Vagina (tissue), 2 donors: ENCODE measurements around the gene MAFG. TPM values are rescaled to one million over a fixed set of nuclear protein-coding genes. Genes with fewer than 3 reads are reported as not detected.

Experiments
- DNase-seq, 2 donors: peaks; one replicate each; pipeline ENCODE4 v3.0.0-alpha.2; 2017; ENCODE audit errors: extremely low spot score in 2 of 2
- H3K27ac ChIP-seq: fragments of 200-600 bp; sonication (generic); one replicate; pipeline ENCODE4 v1.5.1; 2019
- H3K27me3 ChIP-seq: fragments of 200-600 bp; sonication (generic); one replicate; pipeline ENCODE4 v1.5.1; 2019
- H3K36me3 ChIP-seq, 2 donors: fragments of 200-600 bp; sonication (generic); one replicate each; pipeline ENCODE4 v1.5.1; 2017 to 2019
- H3K4me1 ChIP-seq: fragments of 200-600 bp; sonication (generic); one replicate; pipeline ENCODE4 v1.5.1; 2019
- H3K4me3 ChIP-seq, 2 donors: fragments of 200-600 bp; sonication (generic); 1 replicate in 1 of 2; 2 replicates in 1 of 2; pipeline ENCODE4 v1.5.1; 2016 to 2019
- H3K9me3 ChIP-seq: fragments of 200-600 bp; sonication (generic); one replicate; pipeline ENCODE4 v1.5.1; 2019
- POLR2A ChIP-seq, 2 donors: fragments of 450-650 bp; IDR thresholded peaks; one replicate each; pipeline ENCODE4 v1.6.1; 2017; ENCODE audit warnings: antibody characterized with exemption in 2 of 2, mild to moderate bottlenecking in 2 of 2, moderate library complexity in 2 of 2
- POLR2AphosphoS5 ChIP-seq, 2 donors: sonication (generic); formaldehyde crosslinking; IDR thresholded peaks; one replicate each; pipeline ENCODE4 v1.9.0; 2017; ENCODE audit warnings: antibody characterized with exemption in 2 of 2, mild to moderate bottlenecking in 2 of 2, low read depth in 1 of 2; ENCODE audit not compliant: insufficient read depth in 1 of 2
- intact Hi-C: fragments of 100-400 bp; cut with DNase I; formaldehyde crosslinking; loops from one replicate; pipeline ENCODE4 v1.15.1; 2023
- total RNA-seq: library from RNA; depleted of rRNA; stranded (reverse); fragments of >200 nt; gene quantifications from one replicate; pipeline ENCODE4 v1.2.3, GENCODE V29; 2016
- TF ChIP-seq, protein P1 (sequence below), 3 experiments: fragments of 450-650 bp in 2 of 3; fragments of 200-600 bp in 1 of 3; sonication (generic) in 1 of 3; IDR thresholded peaks; one replicate each; pipeline ENCODE4 v1.5.1; 2017 to 2019; ENCODE audit warnings: antibody characterized with exemption in 3 of 3, mild to moderate bottlenecking in 2 of 3, moderate library complexity in 2 of 3

MAFG gene
- total RNA-seq, 1 donor from 2014 or later: 18.9 TPM

DNA sequence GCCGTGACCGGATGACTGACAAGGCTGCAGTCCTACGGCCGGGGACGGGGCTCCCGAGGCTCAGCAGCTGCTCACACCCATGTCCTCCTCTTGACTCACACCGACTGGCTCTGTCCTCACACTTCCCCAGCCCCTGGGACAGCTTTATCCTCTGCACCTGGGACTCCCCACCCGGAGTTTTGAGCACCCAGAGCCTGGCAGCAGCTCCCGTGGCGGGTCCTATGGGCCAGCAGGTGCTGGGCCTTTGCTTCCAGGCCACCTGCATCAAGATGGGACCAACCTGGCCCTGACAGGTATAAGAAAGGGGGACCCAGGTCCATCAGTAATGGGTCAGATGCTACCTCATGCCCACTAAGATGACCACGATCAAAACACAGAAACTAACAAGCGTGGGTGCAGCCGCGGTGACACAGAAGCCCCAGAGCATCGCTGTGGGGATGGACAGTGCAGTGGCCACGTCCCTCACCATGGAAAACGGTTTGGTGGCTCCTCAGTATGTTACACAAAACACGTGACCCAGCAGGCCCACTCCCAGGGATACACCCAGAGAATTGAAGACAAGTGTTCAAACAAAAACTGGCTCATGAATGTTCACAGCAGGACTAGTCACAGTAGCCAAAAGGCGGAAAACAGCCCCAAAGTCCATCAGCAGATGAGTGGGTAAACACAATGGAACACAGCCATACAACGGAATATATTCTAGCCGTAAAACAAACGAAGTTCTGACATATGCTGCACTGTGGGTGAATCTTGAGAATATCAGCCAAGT, 36.7 kb upstream of the MAFG start:
- H3K9me3 ChIP-seq: no peaks in the 10 kb centered on the region
- no peaks in the 10 kb centered on the region for H3K36me3 ChIP-seq
- intact Hi-C loops: loop anchor here (5.0 kb wide), 1 partner anchor 48 kb away; no protein-coding TSS in a partner anchor
- no peak for DNase-seq
- peaks cover 14% of the 10 kb centered on the region for H3K27me3 ChIP-seq
- no peak overlapping the region for H3K27ac ChIP-seq
- TF ChIP-seq, protein P1, sequence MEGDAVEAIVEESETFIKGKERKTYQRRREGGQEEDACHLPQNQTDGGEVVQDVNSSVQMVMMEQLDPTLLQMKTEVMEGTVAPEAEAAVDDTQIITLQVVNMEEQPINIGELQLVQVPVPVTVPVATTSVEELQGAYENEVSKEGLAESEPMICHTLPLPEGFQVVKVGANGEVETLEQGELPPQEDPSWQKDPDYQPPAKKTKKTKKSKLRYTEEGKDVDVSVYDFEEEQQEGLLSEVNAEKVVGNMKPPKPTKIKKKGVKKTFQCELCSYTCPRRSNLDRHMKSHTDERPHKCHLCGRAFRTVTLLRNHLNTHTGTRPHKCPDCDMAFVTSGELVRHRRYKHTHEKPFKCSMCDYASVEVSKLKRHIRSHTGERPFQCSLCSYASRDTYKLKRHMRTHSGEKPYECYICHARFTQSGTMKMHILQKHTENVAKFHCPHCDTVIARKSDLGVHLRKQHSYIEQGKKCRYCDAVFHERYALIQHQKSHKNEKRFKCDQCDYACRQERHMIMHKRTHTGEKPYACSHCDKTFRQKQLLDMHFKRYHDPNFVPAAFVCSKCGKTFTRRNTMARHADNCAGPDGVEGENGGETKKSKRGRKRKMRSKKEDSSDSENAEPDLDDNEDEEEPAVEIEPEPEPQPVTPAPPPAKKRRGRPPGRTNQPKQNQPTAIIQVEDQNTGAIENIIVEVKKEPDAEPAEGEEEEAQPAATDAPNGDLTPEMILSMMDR (IDR thresholded peaks at IDR 0.05): no peak
- TF ChIP-seq POLR2AphosphoS5 (IDR thresholded peaks at IDR 0.05; ENCODE audit: insufficient read depth in 1 of 2, low read depth in 1 of 2) (no peak), POLR2A (IDR thresholded peaks at IDR 0.05) (no peak)
- H3K4me3 ChIP-seq: no peak overlapping the region
- H3K4me1 ChIP-seq: peaks cover 33% of the 10 kb centered on the region

DNA sequence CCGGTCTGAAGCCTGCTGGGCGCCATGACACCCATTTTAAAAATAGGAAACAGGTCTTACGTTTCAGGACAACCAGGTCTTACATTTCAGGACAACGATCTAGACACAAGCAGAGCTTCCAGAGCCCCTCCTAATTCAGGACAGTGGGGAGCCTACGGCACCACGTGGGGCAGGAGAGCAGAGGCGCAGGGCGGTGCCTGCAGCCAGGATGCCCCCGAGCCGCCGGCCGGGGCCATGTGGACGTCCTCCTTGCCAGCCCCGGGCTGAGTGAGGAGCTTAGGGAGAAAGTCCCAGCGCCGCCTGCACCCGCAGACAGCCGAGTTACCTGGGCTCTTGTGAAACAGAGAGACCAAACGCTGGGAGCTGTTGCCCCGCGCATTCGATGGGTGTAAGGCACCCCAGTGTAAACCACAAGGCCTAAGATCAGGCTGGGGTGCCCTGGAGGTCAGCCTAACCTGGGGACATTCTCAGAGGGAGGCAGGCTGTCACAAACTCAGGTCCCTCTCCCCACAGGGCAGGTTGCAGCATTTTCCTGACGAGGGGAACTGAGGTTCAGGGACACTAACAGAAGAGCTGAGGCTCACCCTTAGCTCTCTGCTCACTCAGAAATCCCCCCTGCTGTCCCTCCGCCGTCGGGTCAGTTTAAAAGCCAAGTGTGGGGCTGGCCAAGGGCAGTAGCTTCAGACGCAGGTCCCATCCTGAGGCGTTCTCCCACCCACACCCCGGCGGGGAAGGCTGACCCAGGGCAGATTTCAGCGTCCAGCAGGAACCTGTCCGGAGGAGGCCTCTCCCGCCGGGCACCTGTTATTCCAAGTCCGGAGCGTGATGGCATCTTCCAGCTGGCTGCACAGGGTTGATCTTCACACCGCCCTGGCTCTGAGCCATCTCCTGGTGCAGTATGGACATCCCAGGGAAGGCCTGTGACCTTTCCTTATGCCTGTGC, 35.2 kb upstream of the MAFG start:
- TF ChIP-seq POLR2AphosphoS5 (IDR thresholded peaks at IDR 0.05; ENCODE audit: insufficient read depth in 1 of 2, low read depth in 1 of 2): no peak
- TF ChIP-seq, protein P1 (IDR thresholded peaks at IDR 0.05): no peak
- no peak for TF ChIP-seq POLR2A (IDR thresholded peaks at IDR 0.05)
- DNase-seq: no peak
- Histone ChIP-seq H3K27me3 (peaks cover 14% of the 10 kb centered on the region), H3K36me3 (no peaks in the 10 kb centered on the region), H3K9me3 (no peaks in the 10 kb centered on the region), H3K27ac (no peak overlapping the region), H3K4me3 (no peak overlapping the region), H3K4me1 (peaks cover 18% of the 10 kb centered on the region)
- intact Hi-C loops: loop anchor here (5.0 kb wide), 1 partner anchor 50 kb away; no protein-coding TSS in a partner anchor

- Histone ChIP-seq H3K4me3 (peak overlapping the region; percentile 6 to 40), H3K27ac (no peak overlapping the region), H3K4me1 (peaks cover 8% of the 10 kb centered on the region), H3K9me3 (no peaks in the 10 kb centered on the region), H3K36me3 (no peaks in the 10 kb centered on the region), H3K27me3 (peaks cover 14% of the 10 kb centered on the region)
- TF ChIP-seq, protein P1 (IDR thresholded peaks at IDR 0.05): no peak
- no peak for TF ChIP-seq POLR2AphosphoS5 (IDR thresholded peaks at IDR 0.05; ENCODE audit: insufficient read depth in 1 of 2, low read depth in 1 of 2)
- TF ChIP-seq POLR2A (IDR thresholded peaks at IDR 0.05): no peak
- no peak for DNase-seq
- intact Hi-C loops: loop anchor here (5.0 kb wide), 1 partner anchor 50 kb away; no protein-coding TSS in a partner anchor
Measured at GRCh38 chr17:81961521-81962498, 34.3 kb upstream of the MAFG start.

DNA sequence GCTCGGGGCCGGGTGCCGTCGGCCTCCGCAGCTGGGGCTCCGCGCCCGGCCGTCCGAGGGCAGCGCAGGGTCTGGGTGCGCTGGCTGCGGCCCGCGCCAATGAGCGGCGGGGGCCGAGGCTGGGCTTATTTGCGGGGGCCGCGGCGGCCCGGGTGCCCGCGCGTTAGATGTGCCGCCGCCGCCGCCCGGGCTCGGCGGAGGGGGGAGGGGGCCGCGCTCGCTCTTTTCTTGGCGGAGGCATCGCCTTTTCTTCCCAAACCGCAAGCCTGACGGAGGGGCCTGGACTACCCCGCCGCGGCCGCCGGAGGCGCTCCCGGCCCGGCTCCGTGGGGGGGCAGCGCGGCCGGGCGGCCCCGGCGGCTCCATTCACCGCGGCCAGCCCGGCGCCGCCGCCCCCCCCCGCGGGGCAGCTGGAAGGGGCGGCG, 33.6 kb upstream of the MAFG start, which contains the start of gene NOTUM:
TSS of gene NOTUM (minus strand) at position 101 of the 425 bp plus-strand sequence. CDS start 278 bp downstream, outside the sequence.
- Histone ChIP-seq H3K27ac (no peak within 1 kb of the TSS), H3K36me3 (no peaks in the 10 kb centered on the region), H3K4me3 (peak within 1 kb of the TSS; percentile 34 to 40), H3K9me3 (no peaks in the 10 kb centered on the region), H3K27me3 (peaks cover 14% of the 10 kb centered on the region), H3K4me1 (peaks cover 8% of the 10 kb centered on the region)
- TF ChIP-seq POLR2A (IDR thresholded peaks at IDR 0.05): no peak
- no peak for TF ChIP-seq POLR2AphosphoS5 (IDR thresholded peaks at IDR 0.05; ENCODE audit: insufficient read depth in 1 of 2, low read depth in 1 of 2)
- TF ChIP-seq, protein P1 (IDR thresholded peaks at IDR 0.05): no peak
- no peak for DNase-seq
- intact Hi-C loops: loop anchor here (5.0 kb wide), 1 partner anchor 51 kb away; no protein-coding TSS in a partner anchor
